OCI-M2 (cell line): Measurements from ENCODE around the gene SMYD2.

Source experiments
- DNase-seq: peaks from one replicate; lab custom pipeline; 2025; ENCODE audit not compliant: unreplicated experiment; lab: John Stamatoyannopoulos, UW

The SMYD2 gene

DNA sequence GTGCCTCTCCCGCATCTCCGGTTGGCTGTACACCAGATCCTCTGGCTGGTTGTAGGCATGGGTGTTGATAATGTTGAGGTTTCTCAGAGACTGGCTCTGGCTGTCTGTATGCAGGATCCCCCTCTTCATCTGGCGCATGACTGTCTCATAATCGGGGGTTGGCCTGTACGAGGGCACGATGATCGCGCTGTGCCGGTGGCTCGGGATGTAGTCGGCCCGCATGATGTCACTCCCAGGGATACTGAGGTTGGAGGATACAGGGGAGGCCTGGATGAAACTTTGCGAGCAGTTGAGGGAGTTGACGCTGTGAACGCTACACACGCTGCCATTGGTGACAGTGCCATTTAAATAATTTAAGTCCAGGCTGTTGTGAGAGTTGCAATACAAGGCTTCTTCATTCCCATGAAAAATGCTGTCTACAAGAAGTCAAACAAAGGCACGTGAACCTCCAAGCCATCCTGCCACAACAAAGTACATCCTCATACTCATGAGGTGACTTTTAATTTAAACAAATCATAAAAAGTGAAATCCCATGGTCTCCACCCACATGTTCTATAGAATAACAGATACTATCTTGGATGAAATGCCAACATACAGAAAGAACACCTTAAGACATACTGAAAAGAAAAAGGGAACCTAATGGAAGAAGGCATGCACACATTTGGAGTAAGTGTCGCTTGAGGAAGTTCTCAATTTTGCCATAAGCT is 103.6 kb downstream of the SMYD2 start:
- DNase-seq, result no peak

GRCh38 chr1:214385428-214385827 is 104.5 kb downstream of the SMYD2 start:
- DNase-seq, result no peak

GRCh38 chr1:214386333-214386732 is 105.4 kb downstream of the SMYD2 start:
- no peak for DNase-seq
